Measurements from ENCODE around the gene TIAM2.
"Not testable (repeated sequence)": the region's sequence is repeated elsewhere in the genome, so short reads cannot be mapped to it uniquely, and the experiment has no call there.

GRCh38 chr6:155218711-155219110, 223.6 kb downstream of the TIAM2 start:
- TF ChIP-seq POLR2A (IDR thresholded peaks at IDR 0.05; ENCODE audit: low read length); GATA1 (IDR thresholded peaks at IDR 0.05; ENCODE audit: low read depth, low read length): not testable (repeated sequence)

Measured in erythroblast (primary cell).